H9 (cell line): Measurements from ENCODE around the gene LTBP4. TPM values are rescaled to one million over a fixed set of nuclear protein-coding genes. Genes with fewer than 3 reads are reported as not detected.

Source experiments
- DNase-seq: peaks from one replicate; pipeline ENCODE4 v3.0.0-alpha.2; 2017
- H2AFZ ChIP-seq: one replicate; pipeline ENCODE4 v1.6.1; 2013; ENCODE audit warnings: mild to moderate bottlenecking, low read length, control low read depth, moderate library complexity
- H2AK5ac ChIP-seq: 2 replicates; pipeline ENCODE4 v1.6.1; 2013; ENCODE audit warnings: low read length, control low read depth, mixed read lengths; ENCODE audit not compliant: insufficient read length
- H2BK120ac ChIP-seq: one replicate; pipeline ENCODE4 v1.6.1; 2013; ENCODE audit warnings: low read depth, mild to moderate bottlenecking, low read length, control low read depth, inconsistent platforms; ENCODE audit not compliant: poor library complexity, severe bottlenecking
- H2BK12ac ChIP-seq: 2 replicates; pipeline ENCODE4 v1.6.1; 2013; ENCODE audit warnings: low read length, control low read depth, mixed read lengths, low read depth; ENCODE audit not compliant: insufficient read length
- H2BK15ac ChIP-seq: 2 replicates; pipeline ENCODE4 v1.6.1; 2013; ENCODE audit warnings: low read depth, low read length, control low read depth
- H2BK20ac ChIP-seq: one replicate; pipeline ENCODE4 v1.6.1; 2013; ENCODE audit warnings: low read depth, mild to moderate bottlenecking, low read length, control low read depth, inconsistent platforms; ENCODE audit not compliant: poor library complexity, severe bottlenecking
- H2BK5ac ChIP-seq: 2 replicates; pipeline ENCODE4 v1.6.1; 2013; ENCODE audit warnings: low read length, control low read depth, mixed read lengths; ENCODE audit not compliant: insufficient read length
- H3K14ac ChIP-seq: 2 replicates; pipeline ENCODE4 v1.6.1; 2013; ENCODE audit warnings: low read length, control low read depth; ENCODE audit not compliant: insufficient read depth
- H3K18ac ChIP-seq: 2 replicates; pipeline ENCODE4 v1.6.1; 2013; ENCODE audit warnings: low read depth, mild to moderate bottlenecking, mixed read lengths, low read length, control low read depth; ENCODE audit not compliant: insufficient read length
- H3K23ac ChIP-seq: 2 replicates; pipeline ENCODE4 v1.6.1; 2013; ENCODE audit warnings: low read length, control low read depth, mixed read lengths, low read depth; ENCODE audit not compliant: insufficient read length
- H3K23me2 ChIP-seq: 2 replicates; pipeline ENCODE4 v1.6.1; 2013; ENCODE audit warnings: low read depth, mild to moderate bottlenecking, mixed read lengths, low read length, control low read depth; ENCODE audit not compliant: insufficient read length, poor library complexity, severe bottlenecking
- H3K27ac ChIP-seq: 2 replicates; pipeline ENCODE4 v1.5.1; 2013; ENCODE audit warnings: low read length, control low read depth, mixed read lengths, low read depth; ENCODE audit not compliant: insufficient read length
- H3K27me3 ChIP-seq: 2 replicates; pipeline ENCODE4 v1.6.1; 2013; ENCODE audit warnings: low read length, control low read depth, inconsistent platforms; ENCODE audit not compliant: insufficient read depth
- H3K4ac ChIP-seq: 2 replicates; pipeline ENCODE4 v1.6.1; 2013; ENCODE audit warnings: low read depth, mild to moderate bottlenecking, control low read depth, inconsistent platforms, low read length, moderate library complexity
- H3K4me1 ChIP-seq: 2 replicates; pipeline ENCODE4 v1.6.1; 2013; ENCODE audit warnings: low read length, control low read depth, inconsistent platforms; ENCODE audit not compliant: insufficient read depth
- H3K4me2 ChIP-seq: 2 replicates; pipeline ENCODE4 v1.6.1; 2013; ENCODE audit warnings: low read length, control low read depth, mixed read lengths; ENCODE audit not compliant: insufficient read length, insufficient read depth
- H3K56ac ChIP-seq: 2 replicates; pipeline ENCODE4 v1.6.1; 2013; ENCODE audit warnings: low read depth, mild to moderate bottlenecking, mixed read lengths, low read length, control low read depth; ENCODE audit not compliant: insufficient read length
- H3K79me1 ChIP-seq: 2 replicates; pipeline ENCODE4 v1.6.1; 2013; ENCODE audit warnings: low read depth, mild to moderate bottlenecking, moderate library complexity, low read length, control low read depth, inconsistent platforms; ENCODE audit not compliant: insufficient read depth, poor library complexity, severe bottlenecking
- H3K79me2 ChIP-seq: 2 replicates; pipeline ENCODE4 v1.6.1; 2013; ENCODE audit warnings: low read length, control low read depth, inconsistent platforms; ENCODE audit not compliant: insufficient read depth
- H3K9ac ChIP-seq: 2 replicates; pipeline ENCODE4 v1.6.1; 2013; ENCODE audit warnings: low read length, control low read depth, mixed read lengths; ENCODE audit not compliant: insufficient read length; ENCODE audit errors: extremely low read depth
- H3K9me3 ChIP-seq: one replicate; pipeline ENCODE4 v1.6.1; 2013; ENCODE audit warnings: low read depth, low read length, inconsistent platforms; ENCODE audit not compliant: control insufficient read depth
- H3T11ph ChIP-seq: one replicate; pipeline ENCODE4 v1.6.1; 2013; ENCODE audit warnings: mild to moderate bottlenecking, low read length, control low read depth, inconsistent platforms
- H4K20me1 ChIP-seq: one replicate; pipeline ENCODE4 v1.6.1; 2013; ENCODE audit not compliant: control insufficient read depth, insufficient read length, insufficient read depth
- H4K5ac ChIP-seq: 2 replicates; pipeline ENCODE4 v1.6.1; 2013; ENCODE audit warnings: low read depth, mild to moderate bottlenecking, mixed read lengths, low read length, control low read depth; ENCODE audit not compliant: insufficient read length
- H4K8ac ChIP-seq: replicated peaks from 2 replicates; pipeline ENCODE4 v1.6.1; 2013; ENCODE audit warnings: low read length, control low read depth, mixed read lengths, low read depth; ENCODE audit not compliant: insufficient read length
- H4K91ac ChIP-seq: 2 replicates; pipeline ENCODE4 v1.6.1; 2013; ENCODE audit warnings: low read depth, mild to moderate bottlenecking, moderate library complexity, mixed read lengths, low read length, control low read depth; ENCODE audit not compliant: insufficient read length
- H3K27ac Mint-ChIP-seq, 3 experiments: 2 replicates in 2 of 3; 3 replicates in 1 of 3; pipeline ENCODE4 v1.8.0; 2020 to 2021; ENCODE audit warnings: mixed read lengths in 3 of 3, mild to moderate bottlenecking in 1 of 3, moderate library complexity in 1 of 3
- H3K27me3 Mint-ChIP-seq: 2 replicates; pipeline ENCODE4 v1.8.0; 2021; ENCODE audit warnings: low read depth, mild to moderate bottlenecking, moderate library complexity, mixed read lengths
- H3K36me3 Mint-ChIP-seq, 3 experiments: 2 replicates in 2 of 3; 3 replicates in 1 of 3; pipeline ENCODE4 v1.8.0; 2020 to 2021; ENCODE audit warnings: low read depth in 3 of 3, mixed read lengths in 3 of 3; ENCODE audit not compliant: insufficient read depth in 1 of 3
- H3K4me1 Mint-ChIP-seq, 2 experiments: 2 replicates each; pipeline ENCODE4 v1.8.0; 2020; ENCODE audit warnings: mixed read lengths in 2 of 2
- H3K4me3 Mint-ChIP-seq, 2 experiments: 2 replicates in 1 of 2; 3 replicates in 1 of 2; pipeline ENCODE4 v1.8.0; 2020 to 2021; ENCODE audit warnings: mild to moderate bottlenecking in 2 of 2, mixed read lengths in 2 of 2, moderate library complexity in 1 of 2
- H3K9me3 Mint-ChIP-seq, 2 experiments: 2 replicates in 1 of 2; 3 replicates in 1 of 2; pipeline ENCODE4 v1.8.0; 2020; ENCODE audit warnings: mild to moderate bottlenecking in 2 of 2, mixed read lengths in 2 of 2, moderate library complexity in 1 of 2
- WGBS: extraction: QIAGEN DNeasy Blood & Tissue Kit; methylation state at CpG from one replicate; pipeline ENCODE4 v1.1.7; 2013; ENCODE audit warnings: missing lambda C conversion rate, low lambda C conversion rate, mixed read lengths; ENCODE audit not compliant: insufficient read length; ENCODE audit errors: extremely low coverage; 5-methylcytosine and 5-hydroxymethylcytosine counted together
- total RNA-seq: library from RNA; stranded (reverse); gene quantifications from 2 replicates; pipeline ENCODE4 v1.2.1, GENCODE V29; 2021
- TF ChIP-seq, protein P1 (sequence below): fragments of 200-600 bp; sonication (generic); conservative IDR thresholded peaks from 3 replicates; pipeline ENCODE4 v1.8.0; 2021; ENCODE audit warnings: antibody characterized with exemption, mild to moderate bottlenecking

Gene LTBP4
- total RNA-seq, 1 experiment from 2014 or later = 129 TPM

DNA sequence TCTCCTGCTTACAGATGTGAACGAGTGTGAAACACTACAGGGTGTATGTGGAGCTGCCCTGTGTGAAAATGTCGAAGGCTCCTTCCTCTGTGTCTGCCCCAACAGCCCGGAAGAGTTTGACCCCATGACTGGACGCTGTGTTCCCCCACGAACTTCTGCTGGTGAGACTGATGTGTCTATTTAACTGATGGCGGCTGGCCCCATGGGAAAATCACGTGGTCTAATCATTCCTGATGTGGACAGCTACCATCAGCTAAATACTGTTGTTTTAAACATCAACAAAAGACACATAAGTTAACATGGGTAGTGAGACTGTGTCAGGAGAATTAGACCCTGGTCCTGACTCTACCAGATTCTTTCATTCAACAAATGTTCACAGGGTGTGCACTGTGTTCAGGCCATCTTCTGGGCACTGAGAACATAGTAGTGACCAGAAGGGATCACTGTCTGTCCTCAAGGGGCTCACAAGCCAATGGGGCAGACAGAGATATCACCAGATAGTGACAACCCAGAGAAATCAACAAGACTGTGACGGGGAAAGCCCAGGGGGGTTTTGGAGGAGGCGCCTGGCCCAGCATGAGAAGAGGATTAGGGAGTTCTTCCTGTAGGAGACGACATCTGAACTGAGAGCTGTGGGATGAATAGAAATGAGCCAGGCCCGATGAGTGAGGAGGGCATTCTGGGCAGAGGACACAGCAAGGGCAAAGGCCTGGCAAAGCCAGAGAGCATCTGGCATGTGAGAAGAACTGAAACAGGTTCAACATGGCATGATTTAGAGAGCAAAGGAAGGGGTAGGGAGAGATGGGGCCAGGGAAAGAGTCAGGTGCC lies 18.4 kb downstream of the LTBP4 start:
- Histone ChIP-seq H2AFZ (no peak overlapping the region), H4K20me1 (no peaks in the 10 kb centered on the region), H3K9me3 (no peaks in the 10 kb centered on the region), H3T11ph (no peak overlapping the region), H3K23me2 (peaks cover 4% of the 10 kb centered on the region), H3K18ac (no peak overlapping the region), H3K4ac (no peak overlapping the region), H3K27ac (no peak overlapping the region), H3K27me3 (no peaks in the 10 kb centered on the region), H3K14ac (no peak overlapping the region), H2BK20ac (no peak overlapping the region), H4K8ac (no peak overlapping the region), H2BK15ac (no peak overlapping the region), H3K4me1 (no peaks in the 10 kb centered on the region), H2BK5ac (no peak overlapping the region), H3K56ac (no peak overlapping the region), H3K4me2 (no peak overlapping the region), H3K23ac (no peak overlapping the region), H3K9ac (no peak overlapping the region), H4K5ac (no peak overlapping the region), H3K79me2 (no peaks in the 10 kb centered on the region), H4K91ac (no peak overlapping the region), H2BK12ac (no peak overlapping the region), H2BK120ac (no peak overlapping the region), H3K79me1 (no peaks in the 10 kb centered on the region), H2AK5ac (no peak overlapping the region)
- DNase-seq = no peak
- Mint-ChIP-seq H3K27me3 (no peaks in the 10 kb centered on the region; the same call in 1 of the 2 replicates), H3K36me3 (peaks cover 28 to 68% (median 54%) of the 10 kb centered on the region in 3 experiments; a peak in 6 of 7 replicates), H3K27ac (no peak overlapping the region), H3K4me3 (no peak overlapping the region), H3K9me3 (no peaks in the 10 kb centered on the region; a peak in 2 of 5 replicates), H3K4me1 (peaks cover 19 to 26% of the 10 kb centered on the region in 2 experiments)
- no CpG with 5 or more reads among the region's 11 CpGs for WGBS
- TF ChIP-seq, protein P1, sequence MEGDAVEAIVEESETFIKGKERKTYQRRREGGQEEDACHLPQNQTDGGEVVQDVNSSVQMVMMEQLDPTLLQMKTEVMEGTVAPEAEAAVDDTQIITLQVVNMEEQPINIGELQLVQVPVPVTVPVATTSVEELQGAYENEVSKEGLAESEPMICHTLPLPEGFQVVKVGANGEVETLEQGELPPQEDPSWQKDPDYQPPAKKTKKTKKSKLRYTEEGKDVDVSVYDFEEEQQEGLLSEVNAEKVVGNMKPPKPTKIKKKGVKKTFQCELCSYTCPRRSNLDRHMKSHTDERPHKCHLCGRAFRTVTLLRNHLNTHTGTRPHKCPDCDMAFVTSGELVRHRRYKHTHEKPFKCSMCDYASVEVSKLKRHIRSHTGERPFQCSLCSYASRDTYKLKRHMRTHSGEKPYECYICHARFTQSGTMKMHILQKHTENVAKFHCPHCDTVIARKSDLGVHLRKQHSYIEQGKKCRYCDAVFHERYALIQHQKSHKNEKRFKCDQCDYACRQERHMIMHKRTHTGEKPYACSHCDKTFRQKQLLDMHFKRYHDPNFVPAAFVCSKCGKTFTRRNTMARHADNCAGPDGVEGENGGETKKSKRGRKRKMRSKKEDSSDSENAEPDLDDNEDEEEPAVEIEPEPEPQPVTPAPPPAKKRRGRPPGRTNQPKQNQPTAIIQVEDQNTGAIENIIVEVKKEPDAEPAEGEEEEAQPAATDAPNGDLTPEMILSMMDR = no peak
